Measurements from ENCODE around the gene DCHS2. TPM values are rescaled to one million over a fixed set of nuclear protein-coding genes. Genes with fewer than 3 reads are reported as not detected.

DCHS2 gene
- polyA plus RNA-seq, 3 donors, result not detected

GRCh38 chr4:154439224-154439623 is 52.4 kb downstream of the DCHS2 start:
- Mint-ChIP-seq H3K4me1 (no peaks in the 10 kb centered on the region), H3K4me3 (no peak overlapping the region), H3K36me3 (no peaks in the 10 kb centered on the region), H3K27ac (no peak overlapping the region), H3K27me3 (ENCODE audit: low read depth in 3 of 3) (peaks cover 0 to 4% (median 1%) of the 10 kb centered on the region in 3 donors), H3K9me3 (peaks cover 0 to 3% (median 0%) of the 10 kb centered on the region in 7 donors)
- Histone ChIP-seq H3K9ac (ENCODE audit: insufficient read depth, low read length, poor library complexity, severe bottlenecking) (no peak overlapping the region), H4K20me1 (ENCODE audit: insufficient read depth, low read length) (no peaks in the 10 kb centered on the region), H3K4me2 (replicated peaks; ENCODE audit: extremely low read depth, low read length, poor library complexity, severe bottlenecking) (no peak overlapping the region), H3K27ac (ENCODE audit: low read depth in 1 of 2, low read length in 2 of 2) (no peak overlapping the region), H3K27me3 (ENCODE audit: control insufficient read depth in 2 of 2, insufficient read depth in 2 of 2, low read length in 2 of 2) (no peaks in the 10 kb centered on the region), H3K36me3 (replicated peaks in 1 of 2; ENCODE audit: control insufficient read depth in 1 of 2, insufficient read depth in 2 of 2, low read length in 2 of 2) (no peaks in the 10 kb centered on the region), H3K4me3 (replicated peaks in 1 of 3; ENCODE audit: low read depth in 2 of 3, low read length in 3 of 3) (no peak overlapping the region), H3K9me3 (replicated peaks in 1 of 2; ENCODE audit: control insufficient read depth in 1 of 2, insufficient read depth in 1 of 2, low read length in 2 of 2) (no peaks in the 10 kb centered on the region), H2AFZ (ENCODE audit: insufficient read depth, low read depth, low read length, poor library complexity, severe bottlenecking) (no peak overlapping the region), H3K79me2 (ENCODE audit: insufficient read depth, low read length) (no peaks in the 10 kb centered on the region), H3K4me1 (ENCODE audit: control insufficient read depth in 1 of 2, insufficient read depth in 2 of 2, low read length in 2 of 2) (no peaks in the 10 kb centered on the region)
- WGBS (ENCODE audit: insufficient coverage), result no CpG with 5 or more reads among the region's 1 CpG
- no peak for DNase-seq
- TF ChIP-seq, protein P1, sequence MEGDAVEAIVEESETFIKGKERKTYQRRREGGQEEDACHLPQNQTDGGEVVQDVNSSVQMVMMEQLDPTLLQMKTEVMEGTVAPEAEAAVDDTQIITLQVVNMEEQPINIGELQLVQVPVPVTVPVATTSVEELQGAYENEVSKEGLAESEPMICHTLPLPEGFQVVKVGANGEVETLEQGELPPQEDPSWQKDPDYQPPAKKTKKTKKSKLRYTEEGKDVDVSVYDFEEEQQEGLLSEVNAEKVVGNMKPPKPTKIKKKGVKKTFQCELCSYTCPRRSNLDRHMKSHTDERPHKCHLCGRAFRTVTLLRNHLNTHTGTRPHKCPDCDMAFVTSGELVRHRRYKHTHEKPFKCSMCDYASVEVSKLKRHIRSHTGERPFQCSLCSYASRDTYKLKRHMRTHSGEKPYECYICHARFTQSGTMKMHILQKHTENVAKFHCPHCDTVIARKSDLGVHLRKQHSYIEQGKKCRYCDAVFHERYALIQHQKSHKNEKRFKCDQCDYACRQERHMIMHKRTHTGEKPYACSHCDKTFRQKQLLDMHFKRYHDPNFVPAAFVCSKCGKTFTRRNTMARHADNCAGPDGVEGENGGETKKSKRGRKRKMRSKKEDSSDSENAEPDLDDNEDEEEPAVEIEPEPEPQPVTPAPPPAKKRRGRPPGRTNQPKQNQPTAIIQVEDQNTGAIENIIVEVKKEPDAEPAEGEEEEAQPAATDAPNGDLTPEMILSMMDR (IDR thresholded peaks at IDR 0.05), result no peak
- intact Hi-C loops (cut with micrococcal nuclease), result no loop called here

- no peaks in the 10 kb centered on the region for H3K4me1 Mint-ChIP-seq
- Histone ChIP-seq H3K27ac (ENCODE audit: low read depth in 1 of 2, low read length in 2 of 2) (no peak overlapping the region), H3K4me3 (replicated peaks in 1 of 3; ENCODE audit: low read depth in 2 of 3, low read length in 3 of 3) (no peak overlapping the region), H3K9me3 (replicated peaks in 1 of 2; ENCODE audit: control insufficient read depth in 1 of 2, insufficient read depth in 1 of 2, low read length in 2 of 2) (no peaks in the 10 kb centered on the region), H3K4me2 (replicated peaks; ENCODE audit: extremely low read depth, low read length, poor library complexity, severe bottlenecking) (no peak overlapping the region), H3K4me1 (ENCODE audit: control insufficient read depth in 1 of 2, insufficient read depth in 2 of 2, low read length in 2 of 2) (no peaks in the 10 kb centered on the region), H3K27me3 (ENCODE audit: control insufficient read depth in 2 of 2, insufficient read depth in 2 of 2, low read length in 2 of 2) (no peaks in the 10 kb centered on the region), H3K36me3 (replicated peaks in 1 of 2; ENCODE audit: control insufficient read depth in 1 of 2, insufficient read depth in 2 of 2, low read length in 2 of 2) (no peaks in the 10 kb centered on the region), H2AFZ (ENCODE audit: insufficient read depth, low read depth, low read length, poor library complexity, severe bottlenecking) (no peak overlapping the region), H4K20me1 (ENCODE audit: insufficient read depth, low read length) (no peaks in the 10 kb centered on the region), H3K79me2 (ENCODE audit: insufficient read depth, low read length) (no peaks in the 10 kb centered on the region), H3K9ac (ENCODE audit: insufficient read depth, low read length, poor library complexity, severe bottlenecking) (no peak overlapping the region)
- no peak for DNase-seq
- H3K4me3 Mint-ChIP-seq, result no peak overlapping the region
- H3K27ac Mint-ChIP-seq, result no peak overlapping the region
- H3K36me3 Mint-ChIP-seq, result no peaks in the 10 kb centered on the region
- TF ChIP-seq, protein P1 (IDR thresholded peaks at IDR 0.05), result no peak
- no CpG with 5 or more reads among the region's 1 CpG for WGBS (ENCODE audit: insufficient coverage)
- peaks cover 0 to 5% (median 0%) of the 10 kb centered on the region in 7 donors for H3K9me3 Mint-ChIP-seq
- intact Hi-C loops (cut with micrococcal nuclease), result no loop called here
- peaks cover 0 to 5% (median 3%) of the 10 kb centered on the region in 3 donors for H3K27me3 Mint-ChIP-seq (ENCODE audit: low read depth in 3 of 3)
Observed at GRCh38 chr4:154435895-154436294, 55.7 kb downstream of the DCHS2 start.

All from CD14-positive monocyte (primary cell).